ENCODE measurements around the gene POLL.

DNA sequence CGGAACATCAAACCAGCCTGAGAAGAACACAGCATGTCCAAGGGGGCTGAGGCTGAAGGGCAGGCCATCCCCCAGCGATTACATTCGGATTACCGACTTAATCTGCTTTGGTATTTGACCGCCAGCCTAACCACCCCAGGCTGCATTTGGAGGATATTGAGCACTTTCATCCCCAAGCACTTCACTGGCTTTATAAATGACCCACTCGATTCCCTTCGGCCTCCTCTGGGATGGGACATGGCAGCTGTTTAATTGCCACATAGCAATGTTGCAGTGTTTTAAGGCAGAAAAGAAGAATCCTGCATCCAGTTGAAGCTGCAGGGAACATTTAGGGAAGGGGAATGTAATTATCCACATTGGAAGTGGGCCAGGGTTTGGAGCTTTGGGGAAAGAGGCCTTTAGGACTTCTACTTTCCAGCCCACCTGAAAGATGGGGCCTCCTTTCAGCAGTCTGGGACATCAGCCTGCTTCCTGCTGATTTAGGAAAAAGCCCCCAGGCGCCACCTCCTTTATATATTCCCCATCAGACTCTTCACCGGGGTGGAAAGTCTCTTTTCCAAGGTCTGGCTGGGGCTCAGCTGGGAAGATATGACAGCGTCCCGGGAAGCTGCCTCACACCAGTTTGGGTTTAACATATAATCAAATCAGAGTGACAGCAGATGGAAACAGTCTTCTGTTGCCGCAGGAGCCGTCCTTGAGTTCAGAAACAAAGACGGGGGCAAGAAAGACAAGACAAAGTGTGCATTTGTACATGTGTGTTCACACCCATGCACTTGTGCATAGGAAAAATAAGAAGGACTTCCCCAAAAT lies 9.2 kb upstream of the POLL start:
- no peak for TF ChIP-seq CTCF (IDR thresholded peaks at IDR 0.05)
- TF ChIP-seq RELA (CRISPR knock-in tag; IDR thresholded peaks at IDR 0.05; ENCODE audit: borderline replicate concordance) = no peak
- no peak for TF ChIP-seq SMAD3 (CRISPR knock-in tag; IDR thresholded peaks at IDR 0.05; ENCODE audit: borderline replicate concordance)
- no peak for TF ChIP-seq E2F4 (CRISPR knock-in tag; IDR thresholded peaks at IDR 0.05; ENCODE audit: borderline replicate concordance, low read depth)
- TF ChIP-seq ETV6 (CRISPR knock-in tag; IDR thresholded peaks at IDR 0.05) = no peak
- no peak for TF ChIP-seq NR3C1 (CRISPR knock-in tag; conservative IDR thresholded peaks at IDR 0.05; ENCODE audit: low read depth)
- TF ChIP-seq ATF6 (CRISPR knock-in tag; IDR thresholded peaks at IDR 0.05) = no peak
- TF ChIP-seq, protein P1, sequence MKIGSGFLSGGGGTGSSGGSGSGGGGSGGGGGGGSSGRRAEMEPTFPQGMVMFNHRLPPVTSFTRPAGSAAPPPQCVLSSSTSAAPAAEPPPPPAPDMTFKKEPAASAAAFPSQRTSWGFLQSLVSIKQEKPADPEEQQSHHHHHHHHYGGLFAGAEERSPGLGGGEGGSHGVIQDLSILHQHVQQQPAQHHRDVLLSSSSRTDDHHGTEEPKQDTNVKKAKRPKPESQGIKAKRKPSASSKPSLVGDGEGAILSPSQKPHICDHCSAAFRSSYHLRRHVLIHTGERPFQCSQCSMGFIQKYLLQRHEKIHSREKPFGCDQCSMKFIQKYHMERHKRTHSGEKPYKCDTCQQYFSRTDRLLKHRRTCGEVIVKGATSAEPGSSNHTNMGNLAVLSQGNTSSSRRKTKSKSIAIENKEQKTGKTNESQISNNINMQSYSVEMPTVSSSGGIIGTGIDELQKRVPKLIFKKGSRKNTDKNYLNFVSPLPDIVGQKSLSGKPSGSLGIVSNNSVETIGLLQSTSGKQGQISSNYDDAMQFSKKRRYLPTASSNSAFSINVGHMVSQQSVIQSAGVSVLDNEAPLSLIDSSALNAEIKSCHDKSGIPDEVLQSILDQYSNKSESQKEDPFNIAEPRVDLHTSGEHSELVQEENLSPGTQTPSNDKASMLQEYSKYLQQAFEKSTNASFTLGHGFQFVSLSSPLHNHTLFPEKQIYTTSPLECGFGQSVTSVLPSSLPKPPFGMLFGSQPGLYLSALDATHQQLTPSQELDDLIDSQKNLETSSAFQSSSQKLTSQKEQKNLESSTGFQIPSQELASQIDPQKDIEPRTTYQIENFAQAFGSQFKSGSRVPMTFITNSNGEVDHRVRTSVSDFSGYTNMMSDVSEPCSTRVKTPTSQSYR (CRISPR knock-in tag; IDR thresholded peaks at IDR 0.05) = no peak
- TF ChIP-seq, protein P2, sequence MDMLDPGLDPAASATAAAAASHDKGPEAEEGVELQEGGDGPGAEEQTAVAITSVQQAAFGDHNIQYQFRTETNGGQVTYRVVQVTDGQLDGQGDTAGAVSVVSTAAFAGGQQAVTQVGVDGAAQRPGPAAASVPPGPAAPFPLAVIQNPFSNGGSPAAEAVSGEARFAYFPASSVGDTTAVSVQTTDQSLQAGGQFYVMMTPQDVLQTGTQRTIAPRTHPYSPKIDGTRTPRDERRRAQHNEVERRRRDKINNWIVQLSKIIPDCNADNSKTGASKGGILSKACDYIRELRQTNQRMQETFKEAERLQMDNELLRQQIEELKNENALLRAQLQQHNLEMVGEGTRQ (CRISPR knock-in tag; IDR thresholded peaks at IDR 0.05) = no peak

Measured in WTC11 (cell line).